B cell (primary cell): ENCODE measurements around the gene EEA1.

Experiments
- EZH2 ChIP-seq: IDR thresholded peaks from 2 replicates; pipeline ENCODE4 v1.6.1; 2012; ENCODE audit warnings: borderline replicate concordance, low read depth, mild to moderate bottlenecking, moderate library complexity, low read length; ENCODE audit not compliant: insufficient read depth, poor library complexity, severe bottlenecking
- TF ChIP-seq, protein P1 (sequence below): fragments of 200-600 bp; IDR thresholded peaks from one replicate; pipeline ENCODE4 v1.8.0; 2022; ENCODE audit warnings: antibody characterized with exemption, mild to moderate bottlenecking

DNA sequence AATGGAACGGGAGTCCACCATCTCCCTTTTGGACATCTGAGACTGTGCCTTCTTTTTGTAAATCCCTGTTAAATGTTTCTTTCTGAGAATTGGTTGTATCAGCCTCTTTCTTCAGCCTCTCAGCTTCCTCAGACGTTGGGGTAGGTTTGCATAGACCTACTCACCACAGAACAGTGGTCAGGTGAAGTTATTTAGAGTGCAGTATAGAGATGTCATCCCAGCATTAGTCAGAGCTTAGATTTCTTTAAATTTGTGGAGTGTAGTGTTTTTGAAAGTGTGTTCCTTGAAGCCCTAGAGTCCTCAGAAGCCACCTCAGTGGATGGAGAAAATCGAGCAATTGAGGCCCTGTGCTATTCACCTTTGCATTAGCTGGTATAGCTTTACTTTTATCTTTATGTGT lies 8.9 kb upstream of the EEA1 start:
- TF ChIP-seq, protein P1, sequence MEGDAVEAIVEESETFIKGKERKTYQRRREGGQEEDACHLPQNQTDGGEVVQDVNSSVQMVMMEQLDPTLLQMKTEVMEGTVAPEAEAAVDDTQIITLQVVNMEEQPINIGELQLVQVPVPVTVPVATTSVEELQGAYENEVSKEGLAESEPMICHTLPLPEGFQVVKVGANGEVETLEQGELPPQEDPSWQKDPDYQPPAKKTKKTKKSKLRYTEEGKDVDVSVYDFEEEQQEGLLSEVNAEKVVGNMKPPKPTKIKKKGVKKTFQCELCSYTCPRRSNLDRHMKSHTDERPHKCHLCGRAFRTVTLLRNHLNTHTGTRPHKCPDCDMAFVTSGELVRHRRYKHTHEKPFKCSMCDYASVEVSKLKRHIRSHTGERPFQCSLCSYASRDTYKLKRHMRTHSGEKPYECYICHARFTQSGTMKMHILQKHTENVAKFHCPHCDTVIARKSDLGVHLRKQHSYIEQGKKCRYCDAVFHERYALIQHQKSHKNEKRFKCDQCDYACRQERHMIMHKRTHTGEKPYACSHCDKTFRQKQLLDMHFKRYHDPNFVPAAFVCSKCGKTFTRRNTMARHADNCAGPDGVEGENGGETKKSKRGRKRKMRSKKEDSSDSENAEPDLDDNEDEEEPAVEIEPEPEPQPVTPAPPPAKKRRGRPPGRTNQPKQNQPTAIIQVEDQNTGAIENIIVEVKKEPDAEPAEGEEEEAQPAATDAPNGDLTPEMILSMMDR = no peak
- no peak for TF ChIP-seq EZH2
